Cardiac muscle cell (in vitro differentiated cells and primary cell): Measurements from ENCODE around the gene PCDH15. TPM values are rescaled to one million over a fixed set of nuclear protein-coding genes. Genes with fewer than 3 reads are reported as not detected.

Experiments
- DNase-seq, 2 donors: peaks; one replicate each; pipeline versions ENCODE4 v3.0.0 to v3.0.0-alpha.2; 2010 to 2017; ENCODE audit warnings: low read depth in 1 of 2, low spot score in 1 of 2
- H3K27ac ChIP-seq: fragments of 200-600 bp; sonication (generic); 2 replicates; pipeline ENCODE4 v1.5.1; 2016
- H3K27me3 ChIP-seq: fragments of 200-600 bp; sonication (generic); 2 replicates; pipeline ENCODE4 v1.6.0; 2016; ENCODE audit warnings: control low read depth
- H3K36me3 ChIP-seq: fragments of 200-600 bp; sonication (generic); 2 replicates; pipeline ENCODE4 v1.5.1; 2016; ENCODE audit warnings: control low read depth
- H3K4me1 ChIP-seq: fragments of 200-600 bp; sonication (generic); 2 replicates; pipeline ENCODE4 v1.8.1; 2017; ENCODE audit warnings: low read depth, mild to moderate bottlenecking, mixed run types
- H3K4me3 ChIP-seq: fragments of 200-600 bp; sonication (generic); 2 replicates; pipeline ENCODE4 v1.5.1; 2016; ENCODE audit warnings: mild to moderate bottlenecking
- H3K9me3 ChIP-seq: fragments of 200-600 bp; sonication (generic); 2 replicates; pipeline ENCODE4 v1.5.1; 2017; ENCODE audit warnings: low read depth, mild to moderate bottlenecking, control low read depth
- polyA plus RNA-seq: library from polyadenylated mRNA; unstranded; fragments of >200 nt; fragmentation: Nextera tagmentation; extraction: Ambion mirVana; gene quantifications from 2 replicates; pipeline ENCODE4 v1.2.1, GENCODE V29; 2016
- total RNA-seq: library from RNA; depleted of rRNA; stranded (reverse); fragments of >200 nt; gene quantifications from 2 replicates; pipeline ENCODE4 v1.2.3, GENCODE V29; 2016
- TF ChIP-seq, protein P1 (sequence below): IDR thresholded peaks from 2 replicates; pipeline ENCODE4 v1.5.1; 2012; ENCODE audit warnings: low read depth, mild to moderate bottlenecking, low read length

The PCDH15 gene
- total and polyA plus RNA-seq, 2 experiments from 2014 or later: 0.30 TPM; not detected in 1

- no peak overlapping the region for H3K4me3 ChIP-seq
- H3K27me3 ChIP-seq: no peaks in the 10 kb centered on the region
- H3K4me1 ChIP-seq: no peaks in the 10 kb centered on the region
- no peaks in the 10 kb centered on the region for H3K36me3 ChIP-seq
- no peak for DNase-seq
- H3K27ac ChIP-seq: no peak overlapping the region
- H3K9me3 ChIP-seq: no peaks in the 10 kb centered on the region
- TF ChIP-seq, protein P1, sequence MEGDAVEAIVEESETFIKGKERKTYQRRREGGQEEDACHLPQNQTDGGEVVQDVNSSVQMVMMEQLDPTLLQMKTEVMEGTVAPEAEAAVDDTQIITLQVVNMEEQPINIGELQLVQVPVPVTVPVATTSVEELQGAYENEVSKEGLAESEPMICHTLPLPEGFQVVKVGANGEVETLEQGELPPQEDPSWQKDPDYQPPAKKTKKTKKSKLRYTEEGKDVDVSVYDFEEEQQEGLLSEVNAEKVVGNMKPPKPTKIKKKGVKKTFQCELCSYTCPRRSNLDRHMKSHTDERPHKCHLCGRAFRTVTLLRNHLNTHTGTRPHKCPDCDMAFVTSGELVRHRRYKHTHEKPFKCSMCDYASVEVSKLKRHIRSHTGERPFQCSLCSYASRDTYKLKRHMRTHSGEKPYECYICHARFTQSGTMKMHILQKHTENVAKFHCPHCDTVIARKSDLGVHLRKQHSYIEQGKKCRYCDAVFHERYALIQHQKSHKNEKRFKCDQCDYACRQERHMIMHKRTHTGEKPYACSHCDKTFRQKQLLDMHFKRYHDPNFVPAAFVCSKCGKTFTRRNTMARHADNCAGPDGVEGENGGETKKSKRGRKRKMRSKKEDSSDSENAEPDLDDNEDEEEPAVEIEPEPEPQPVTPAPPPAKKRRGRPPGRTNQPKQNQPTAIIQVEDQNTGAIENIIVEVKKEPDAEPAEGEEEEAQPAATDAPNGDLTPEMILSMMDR: no peak
Observed at GRCh38 chr10:54194806-54195205, 606.2 kb downstream of the PCDH15 start.

- TF ChIP-seq, protein P1: no peak
- DNase-seq: no peak
- Histone ChIP-seq H3K4me1 (no peaks in the 10 kb centered on the region), H3K36me3 (no peaks in the 10 kb centered on the region), H3K9me3 (no peaks in the 10 kb centered on the region), H3K27ac (no peak overlapping the region), H3K4me3 (no peak overlapping the region), H3K27me3 (no peaks in the 10 kb centered on the region)
Observed at GRCh38 chr10:54159924-54160323, 641.1 kb downstream of the PCDH15 start.

- no peak overlapping the region for H3K27ac ChIP-seq
- H3K4me3 ChIP-seq: no peak overlapping the region
- TF ChIP-seq, protein P1: no peak
- DNase-seq: no peak
- H3K9me3 ChIP-seq: no peaks in the 10 kb centered on the region
- no peaks in the 10 kb centered on the region for H3K27me3 ChIP-seq
- H3K4me1 ChIP-seq: no peaks in the 10 kb centered on the region
- H3K36me3 ChIP-seq: no peaks in the 10 kb centered on the region
Observed at GRCh38 chr10:54148508-54148907, 652.5 kb downstream of the PCDH15 start.

DNA sequence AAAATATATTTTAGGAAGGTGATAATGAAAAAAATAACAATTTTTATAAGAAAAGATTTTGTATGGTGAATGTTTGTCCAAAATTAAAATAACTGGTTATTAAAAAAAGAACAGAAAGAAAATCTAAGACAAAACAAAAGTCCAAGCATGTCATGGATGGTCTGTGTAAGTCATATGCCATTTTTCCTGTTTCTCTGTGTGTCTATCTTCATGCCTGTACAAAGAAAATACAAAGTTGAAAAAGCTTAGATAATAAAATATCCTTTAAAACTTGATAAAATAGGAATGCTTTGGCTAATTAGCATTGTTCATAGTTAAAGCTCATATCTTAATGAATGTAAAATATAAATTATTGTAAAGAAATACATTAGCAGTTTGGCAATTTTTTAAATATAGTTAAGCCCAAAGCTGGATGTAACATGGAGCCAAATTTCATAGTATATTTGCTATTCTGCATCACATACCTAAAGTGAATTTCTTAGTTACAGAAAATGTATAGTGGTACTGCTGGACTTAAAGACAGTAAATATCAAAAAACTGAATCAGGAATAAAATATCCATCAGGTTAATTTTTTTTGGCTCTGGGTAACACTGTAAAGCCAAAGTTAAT, 661.1 kb downstream of the PCDH15 start:
- peaks cover 5% of the 10 kb centered on the region for H3K9me3 ChIP-seq
- H3K27ac ChIP-seq: no peak overlapping the region
- H3K36me3 ChIP-seq: no peaks in the 10 kb centered on the region
- no peak for DNase-seq
- no peak overlapping the region for H3K4me3 ChIP-seq
- TF ChIP-seq, protein P1: no peak
- no peaks in the 10 kb centered on the region for H3K4me1 ChIP-seq
- no peaks in the 10 kb centered on the region for H3K27me3 ChIP-seq

DNA sequence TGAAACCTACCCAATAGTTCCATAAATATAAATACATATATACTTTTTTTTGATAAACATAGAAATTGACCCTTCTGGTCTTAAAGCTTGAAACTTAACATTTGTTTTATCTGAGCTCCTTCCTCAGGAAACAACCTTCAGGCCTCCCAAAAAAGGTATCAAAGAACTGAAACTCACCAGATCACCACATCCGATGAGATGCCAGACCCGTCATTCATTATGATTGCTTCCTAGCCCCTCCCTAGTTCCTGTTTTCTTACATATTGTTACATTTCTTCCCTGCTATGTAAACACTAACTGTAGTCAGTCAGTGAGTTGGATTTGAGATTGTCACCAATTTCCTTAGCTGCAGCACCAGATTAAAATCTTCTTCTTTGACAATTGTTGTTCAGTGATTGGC, 663.6 kb downstream of the PCDH15 start:
- no peaks in the 10 kb centered on the region for H3K4me1 ChIP-seq
- H3K36me3 ChIP-seq: no peaks in the 10 kb centered on the region
- TF ChIP-seq, protein P1: no peak
- no peak overlapping the region for H3K4me3 ChIP-seq
- no peaks in the 10 kb centered on the region for H3K27me3 ChIP-seq
- no peak for DNase-seq
- H3K9me3 ChIP-seq: peaks cover 5% of the 10 kb centered on the region
- no peak overlapping the region for H3K27ac ChIP-seq
